Hepatocyte (in vitro differentiated cells): Measurements from ENCODE around the gene ARHGAP26. TPM values are rescaled to one million over a fixed set of nuclear protein-coding genes. Genes with fewer than 3 reads are reported as not detected.

Experiments
- DNase-seq: peaks from one replicate; pipeline ENCODE4 v3.0.0-alpha.2; 2016; ENCODE audit warnings: low spot score
- H2AFZ ChIP-seq: fragments of 200-600 bp; sonication (generic); 2 replicates; pipeline ENCODE4 v1.6.0; 2016; ENCODE audit warnings: antibody characterized with exemption, mild to moderate bottlenecking
- H3K27ac ChIP-seq: fragments of 200-600 bp; sonication (generic); 2 replicates; pipeline ENCODE4 v1.5.1; 2016; ENCODE audit warnings: mild to moderate bottlenecking
- H3K27me3 ChIP-seq: fragments of 200-600 bp; sonication (generic); 2 replicates; pipeline ENCODE4 v1.6.1; 2016
- H3K36me3 ChIP-seq: fragments of 200-600 bp; sonication (generic); replicated peaks from 2 replicates; pipeline ENCODE4 v1.5.1; 2016; ENCODE audit warnings: low read depth; ENCODE audit not compliant: insufficient read depth
- H3K4me1 ChIP-seq: fragments of 200-600 bp; sonication (generic); 2 replicates; pipeline ENCODE4 v1.5.1; 2016; ENCODE audit warnings: mild to moderate bottlenecking, moderate library complexity; ENCODE audit not compliant: insufficient read depth
- H3K4me2 ChIP-seq: fragments of 200-600 bp; sonication (generic); 2 replicates; pipeline ENCODE4 v1.6.0; 2016
- H3K4me3 ChIP-seq: fragments of 200-600 bp; sonication (generic); 2 replicates; pipeline ENCODE4 v1.5.1; 2016; ENCODE audit warnings: mild to moderate bottlenecking
- H3K79me2 ChIP-seq: fragments of 200-600 bp; sonication (generic); 2 replicates; pipeline ENCODE4 v1.6.0; 2017; ENCODE audit warnings: mild to moderate bottlenecking
- H3K9me2 ChIP-seq: fragments of 200-600 bp; sonication (generic); replicated peaks from 2 replicates; pipeline ENCODE4 v1.6.0; 2017; ENCODE audit warnings: mild to moderate bottlenecking; ENCODE audit not compliant: insufficient read depth
- H3K9me3 ChIP-seq: fragments of 200-600 bp; sonication (generic); 2 replicates; pipeline ENCODE4 v1.5.1; 2016; ENCODE audit warnings: low read depth, mild to moderate bottlenecking
- H4K20me1 ChIP-seq: fragments of 200-600 bp; sonication (generic); 2 replicates; pipeline ENCODE4 v1.6.0; 2016; ENCODE audit warnings: mild to moderate bottlenecking; ENCODE audit not compliant: insufficient read depth, poor library complexity, severe bottlenecking
- CTCF ChIP-seq: fragments of 200-600 bp; sonication (generic); IDR thresholded peaks from 2 replicates; pipeline ENCODE4 v1.5.1; 2016; ENCODE audit warnings: antibody characterized with exemption, mild to moderate bottlenecking; ENCODE audit not compliant: poor library complexity
- EZH2 ChIP-seq: fragments of 200-600 bp; sonication (generic); IDR thresholded peaks from 2 replicates; pipeline ENCODE4 v1.6.1; 2016; ENCODE audit warnings: antibody characterized with exemption, mild to moderate bottlenecking, borderline replicate concordance
- EZH2phosphoT487 ChIP-seq: fragments of 200-600 bp; sonication (generic); IDR thresholded peaks from one replicate; pipeline ENCODE4 v1.6.1; 2018; ENCODE audit warnings: antibody characterized with exemption, mild to moderate bottlenecking, low read depth, moderate library complexity; ENCODE audit not compliant: unreplicated experiment, severe bottlenecking
- WGBS: methylation state at CpG from one replicate; pipeline ENCODE4 v1.1.6; 2016; ENCODE audit warnings: low lambda C conversion rate; ENCODE audit errors: missing lambda C conversion rate; 5-methylcytosine and 5-hydroxymethylcytosine counted together
- polyA plus RNA-seq: library from polyadenylated mRNA; unstranded; fragments of >200 nt; fragmentation: Nextera tagmentation; extraction: Ambion mirVana; gene quantifications from 2 replicates; pipeline ENCODE4 v1.2.1, GENCODE V29; 2016
- total RNA-seq: library from RNA; depleted of rRNA; stranded (reverse); fragments of >200 nt; gene quantifications from 2 replicates; pipeline ENCODE4 v1.2.3, GENCODE V29; 2014

Gene ARHGAP26
- total and polyA plus RNA-seq, 2 experiments from 2014 or later: 16.5 to 19.8 TPM

- TF ChIP-seq CTCF (no peak), EZH2phosphoT487 (no peak), EZH2 (no peak)
- DNase-seq: no peak
- Histone ChIP-seq H3K36me3 (no peaks in the 10 kb centered on the region), H3K4me1 (no peaks in the 10 kb centered on the region), H3K27me3 (no peaks in the 10 kb centered on the region), H2AFZ (no peak overlapping the region), H4K20me1 (no peaks in the 10 kb centered on the region), H3K4me3 (no peak overlapping the region), H3K4me2 (no peak overlapping the region), H3K9me2 (no peaks in the 10 kb centered on the region), H3K9me3 (no peaks in the 10 kb centered on the region), H3K27ac (no peak overlapping the region), H3K79me2 (no peaks in the 10 kb centered on the region)
- 82% methylated on average over 3 of the region's 3 CpGs for WGBS
Measured at GRCh38 chr5:143037071-143037470, 266.9 kb downstream of the ARHGAP26 start.

GRCh38 chr5:143037708-143038107 is 267.5 kb downstream of the ARHGAP26 start:
- no peak overlapping the region for H2AFZ ChIP-seq
- H3K27me3 ChIP-seq: no peaks in the 10 kb centered on the region
- H3K9me3 ChIP-seq: no peaks in the 10 kb centered on the region
- 70% methylated on average over 1 of the region's 1 CpG for WGBS
- no peak for DNase-seq
- H3K9me2 ChIP-seq: no peaks in the 10 kb centered on the region
- no peak overlapping the region for H3K4me2 ChIP-seq
- H3K79me2 ChIP-seq: no peaks in the 10 kb centered on the region
- H3K27ac ChIP-seq: no peak overlapping the region
- no peak for TF ChIP-seq EZH2phosphoT487
- no peak for TF ChIP-seq EZH2
- no peak for TF ChIP-seq CTCF
- no peaks in the 10 kb centered on the region for H3K4me1 ChIP-seq
- H3K36me3 ChIP-seq: no peaks in the 10 kb centered on the region
- H3K4me3 ChIP-seq: no peak overlapping the region
- no peaks in the 10 kb centered on the region for H4K20me1 ChIP-seq

- Histone ChIP-seq H3K4me3 (no peak overlapping the region), H3K79me2 (no peaks in the 10 kb centered on the region), H4K20me1 (no peaks in the 10 kb centered on the region), H3K9me2 (no peaks in the 10 kb centered on the region), H3K27me3 (no peaks in the 10 kb centered on the region), H3K9me3 (no peaks in the 10 kb centered on the region), H2AFZ (no peak overlapping the region), H3K27ac (no peak overlapping the region), H3K4me1 (no peaks in the 10 kb centered on the region), H3K4me2 (no peak overlapping the region), H3K36me3 (no peaks in the 10 kb centered on the region)
- no peak for DNase-seq
- 100% methylated on average over 2 of the region's 2 CpGs for WGBS
- no peak for TF ChIP-seq CTCF
- no peak for TF ChIP-seq EZH2phosphoT487
- no peak for TF ChIP-seq EZH2
Measured at GRCh38 chr5:143040622-143041021, 270.4 kb downstream of the ARHGAP26 start.

- Histone ChIP-seq H3K27ac (no peak overlapping the region), H4K20me1 (no peaks in the 10 kb centered on the region), H2AFZ (no peak overlapping the region), H3K4me3 (no peak overlapping the region), H3K79me2 (no peaks in the 10 kb centered on the region), H3K9me3 (no peaks in the 10 kb centered on the region), H3K9me2 (no peaks in the 10 kb centered on the region), H3K36me3 (no peaks in the 10 kb centered on the region), H3K27me3 (no peaks in the 10 kb centered on the region), H3K4me1 (no peaks in the 10 kb centered on the region), H3K4me2 (no peak overlapping the region)
- TF ChIP-seq EZH2phosphoT487: no peak
- 80% methylated on average over 7 of the region's 7 CpGs for WGBS
- no peak for DNase-seq
Measured at GRCh38 chr5:143041461-143041860, 271.3 kb downstream of the ARHGAP26 start.
